HG02970 (cell line): ENCODE data around the gene TMEM240.
"Not testable (repeated sequence)": the region's sequence is repeated elsewhere in the genome, so short reads cannot be mapped to it uniquely, and the experiment has no call there.

Source experiments
- ATAC-seq: cut with Tn5 transposase; IDR thresholded peaks from one replicate; pipeline ENCODE4 v1.9.1; 2021; ENCODE audit warnings: mild to moderate bottlenecking, moderate library complexity, moderate number of reproducible peaks; ENCODE audit not compliant: unreplicated experiment, low FRiP score

Gene TMEM240

DNA sequence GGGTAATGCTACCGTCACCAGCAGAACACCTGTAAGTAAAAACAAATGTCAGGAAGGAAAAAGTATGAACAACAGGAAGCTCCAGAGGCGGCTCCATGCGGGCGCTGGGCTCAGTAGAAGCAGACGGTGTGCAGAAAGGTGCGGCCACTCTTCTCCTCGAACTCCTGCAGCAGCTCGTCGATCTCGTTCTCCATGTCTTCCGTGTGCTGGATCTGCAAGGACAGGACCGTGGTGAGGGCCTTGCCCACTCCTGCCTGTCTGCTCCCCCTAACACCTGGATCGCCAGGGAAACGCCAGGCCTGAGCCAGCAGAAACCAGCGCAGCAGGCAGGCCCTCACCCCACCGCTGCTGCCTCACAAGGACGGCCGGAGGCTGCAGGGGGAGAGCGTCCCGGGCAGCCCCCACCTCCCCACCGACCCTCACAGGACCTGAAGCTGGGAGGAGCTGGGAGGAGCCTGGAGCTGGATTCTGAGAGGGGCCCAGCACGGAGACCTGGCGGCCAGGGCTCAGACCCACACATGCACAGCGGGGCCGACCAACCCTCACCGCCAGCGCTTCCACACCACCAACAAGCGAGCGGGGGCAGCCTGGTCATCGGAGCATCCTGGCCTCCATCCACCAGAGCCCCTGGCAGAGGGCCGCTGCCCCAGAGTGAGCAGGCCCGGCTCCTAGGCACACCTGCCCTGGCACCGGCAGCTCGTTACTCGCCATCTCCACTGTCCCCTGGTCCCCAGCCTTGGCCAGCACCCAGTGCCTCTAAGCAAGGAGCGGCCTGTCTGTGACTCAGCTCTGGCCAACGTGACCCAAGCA is 1.7 kb upstream of the TMEM240 start:
- no peak for ATAC-seq

DNA sequence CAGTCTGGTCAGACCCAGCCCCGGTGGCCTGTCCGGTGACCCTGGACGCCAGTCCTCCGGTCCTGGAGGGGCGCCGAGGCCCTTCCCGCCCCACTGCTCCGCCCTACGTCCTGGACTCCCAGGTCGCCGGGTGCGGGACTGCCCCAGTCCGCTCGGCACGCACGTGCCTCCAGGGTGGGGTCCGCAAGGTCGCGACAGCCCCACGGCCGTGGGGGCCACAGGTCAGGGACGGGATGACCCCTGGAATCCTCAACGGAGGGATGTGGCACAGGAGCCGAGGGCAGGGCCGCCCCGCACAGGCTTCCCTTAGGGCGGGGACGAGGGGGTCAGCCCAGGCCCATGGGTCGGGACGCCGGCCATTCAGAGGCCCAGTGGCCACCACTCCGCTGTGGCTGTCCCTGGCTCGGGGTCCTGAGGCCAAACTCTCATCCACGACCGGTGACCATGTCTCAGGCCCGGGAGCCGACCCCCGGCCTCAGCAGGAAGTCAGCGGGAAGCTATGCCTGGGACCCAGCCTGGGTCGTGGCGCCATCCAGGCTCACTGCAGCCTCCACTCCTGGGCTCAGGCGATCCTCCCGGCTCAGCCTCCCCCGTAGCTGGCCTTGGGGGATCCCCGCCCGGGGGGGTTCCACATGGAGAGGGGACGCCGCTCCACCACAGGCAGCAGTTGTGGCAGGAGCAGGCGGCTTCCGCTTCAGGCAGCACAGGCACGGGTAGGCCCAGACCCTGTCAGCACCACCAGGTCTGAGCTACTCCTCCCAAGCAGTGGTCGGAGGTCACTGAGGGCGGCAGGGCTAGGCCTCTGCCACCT is 599 bp upstream of the TMEM240 start:
- ATAC-seq: no peak

DNA sequence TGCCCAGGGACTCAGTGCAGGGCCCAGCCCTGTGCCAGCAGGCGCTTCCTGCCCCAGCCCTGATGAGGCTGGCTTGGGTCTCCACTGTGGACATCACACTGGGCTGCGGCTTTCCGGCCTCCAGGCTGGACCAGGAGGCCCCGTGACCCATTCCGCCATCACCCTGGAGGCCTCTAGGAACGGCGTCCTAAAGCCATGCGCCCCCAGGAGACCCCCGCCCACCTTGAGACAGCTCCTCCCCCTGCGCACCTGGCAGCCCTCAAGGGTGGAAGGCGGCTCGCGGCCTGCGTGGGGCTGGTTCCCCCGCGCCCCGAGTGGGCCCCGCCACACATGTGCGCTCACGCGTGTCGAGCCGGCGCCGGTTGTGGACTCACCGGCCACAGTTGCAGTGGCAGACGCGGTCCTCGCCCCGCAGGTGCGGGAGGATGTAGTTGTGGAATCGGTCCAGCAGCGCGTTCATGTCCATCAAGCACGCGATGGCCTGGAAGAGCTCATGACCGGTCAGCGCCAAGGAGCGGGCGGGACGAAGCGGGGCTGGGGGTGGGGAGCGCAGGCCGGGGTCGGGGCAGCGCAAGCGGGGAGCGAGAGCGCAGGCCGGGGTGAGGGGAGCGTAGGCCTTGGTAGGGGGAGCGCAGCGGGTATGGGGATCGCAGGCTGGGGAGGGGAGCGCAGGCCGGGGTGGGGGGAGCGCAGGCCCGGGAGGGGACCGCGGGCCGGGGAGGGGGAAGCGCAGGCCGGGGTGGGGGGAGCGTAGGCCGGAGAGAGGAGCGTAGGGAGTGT is 924 bp downstream of the TMEM240 start:
- ATAC-seq: no peak

DNA sequence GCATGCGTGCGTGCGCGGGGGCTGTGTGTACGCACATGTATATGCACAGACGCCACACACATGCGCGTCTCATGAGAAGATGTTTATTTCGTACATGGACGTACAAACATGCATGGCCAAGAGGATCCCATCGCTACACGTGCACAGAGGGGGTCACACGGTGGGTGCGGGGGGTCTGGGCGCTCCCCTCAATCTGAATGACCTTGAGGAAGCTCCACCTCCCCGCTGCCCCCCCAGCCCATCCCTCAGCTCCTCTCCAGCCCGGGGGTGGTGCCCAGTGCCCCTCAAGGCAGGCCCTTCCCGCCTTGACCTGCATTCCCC is 1.5 kb downstream of the TMEM240 start:
- no peak for ATAC-seq

DNA sequence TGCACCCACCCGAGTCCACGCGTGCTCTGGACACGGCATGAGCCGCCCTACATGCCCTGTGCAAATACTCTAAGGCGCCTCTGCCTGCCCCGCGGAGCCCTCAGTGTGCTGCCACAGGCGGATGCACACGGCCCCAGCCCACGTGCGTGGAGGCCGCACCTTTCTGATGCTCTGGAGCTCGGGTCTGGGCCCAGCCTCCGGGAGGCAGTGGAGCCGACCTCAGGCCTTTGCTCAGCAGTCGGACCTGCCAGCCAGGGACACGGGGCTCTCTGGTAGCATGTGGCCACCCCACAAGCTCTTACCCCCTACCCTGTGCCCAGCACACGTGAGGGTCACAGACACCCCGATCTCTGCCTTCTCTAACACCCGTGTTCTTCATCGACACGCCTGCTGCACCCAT is 2.1 kb downstream of the TMEM240 start:
- no peak for ATAC-seq

DNA sequence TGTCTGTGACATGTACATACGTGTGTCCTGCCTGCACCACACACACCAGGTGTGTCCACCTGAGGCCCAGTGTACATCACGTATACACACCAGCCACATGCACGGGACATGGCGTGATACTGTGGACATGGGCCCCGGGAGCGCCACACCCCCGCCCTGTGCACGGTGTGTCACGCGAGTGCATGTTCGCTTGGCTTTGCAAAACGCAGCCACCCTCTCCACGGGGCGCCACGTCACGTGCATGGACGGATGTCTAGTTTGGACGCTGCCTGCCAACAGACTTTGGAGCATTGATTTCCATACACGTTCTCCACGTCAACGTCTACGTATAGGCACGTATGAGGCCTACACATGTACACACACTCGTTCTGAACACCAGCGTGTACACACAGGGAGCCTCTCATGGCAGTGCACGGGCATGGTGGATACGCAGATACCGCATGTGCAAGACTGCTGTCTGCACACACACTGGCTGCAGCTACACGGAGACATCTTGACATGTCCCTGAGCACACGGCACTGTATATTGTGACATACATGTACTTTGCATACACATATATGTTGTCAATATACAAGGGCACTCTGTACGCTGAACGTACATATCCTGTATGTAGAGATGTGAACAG is 2.7 kb downstream of the TMEM240 start:
- ATAC-seq: no peak

DNA sequence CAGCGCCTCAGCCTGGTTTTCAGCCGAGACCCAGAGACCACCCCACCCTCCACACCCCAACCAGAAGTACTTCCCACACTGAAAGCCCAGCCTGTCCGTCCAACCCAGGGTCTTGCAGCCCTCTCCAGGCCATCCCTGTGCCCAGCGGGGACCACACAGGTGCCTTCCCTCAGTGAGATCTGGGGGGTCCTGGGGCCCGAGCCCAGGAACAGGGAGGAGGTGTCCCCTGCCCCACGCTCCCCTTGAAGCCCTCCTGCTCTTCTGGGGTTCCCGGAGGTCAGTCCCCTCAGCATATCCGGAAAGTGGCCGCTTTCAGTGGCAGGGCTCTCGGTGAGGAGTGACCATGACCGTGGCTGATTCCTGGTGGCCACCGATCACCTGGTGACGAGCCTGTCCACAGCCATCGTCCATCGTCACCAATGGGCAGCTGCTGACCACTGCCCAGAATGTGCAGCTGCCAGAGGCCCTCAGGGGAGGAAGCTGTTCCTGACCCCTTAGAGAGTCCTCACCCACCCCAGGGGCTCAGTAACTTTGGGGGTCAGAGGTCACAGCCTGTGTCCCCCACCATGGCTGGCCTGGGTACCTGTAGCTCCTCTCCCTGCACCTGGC is 3.4 kb downstream of the TMEM240 start:
- ATAC-seq: no peak

DNA sequence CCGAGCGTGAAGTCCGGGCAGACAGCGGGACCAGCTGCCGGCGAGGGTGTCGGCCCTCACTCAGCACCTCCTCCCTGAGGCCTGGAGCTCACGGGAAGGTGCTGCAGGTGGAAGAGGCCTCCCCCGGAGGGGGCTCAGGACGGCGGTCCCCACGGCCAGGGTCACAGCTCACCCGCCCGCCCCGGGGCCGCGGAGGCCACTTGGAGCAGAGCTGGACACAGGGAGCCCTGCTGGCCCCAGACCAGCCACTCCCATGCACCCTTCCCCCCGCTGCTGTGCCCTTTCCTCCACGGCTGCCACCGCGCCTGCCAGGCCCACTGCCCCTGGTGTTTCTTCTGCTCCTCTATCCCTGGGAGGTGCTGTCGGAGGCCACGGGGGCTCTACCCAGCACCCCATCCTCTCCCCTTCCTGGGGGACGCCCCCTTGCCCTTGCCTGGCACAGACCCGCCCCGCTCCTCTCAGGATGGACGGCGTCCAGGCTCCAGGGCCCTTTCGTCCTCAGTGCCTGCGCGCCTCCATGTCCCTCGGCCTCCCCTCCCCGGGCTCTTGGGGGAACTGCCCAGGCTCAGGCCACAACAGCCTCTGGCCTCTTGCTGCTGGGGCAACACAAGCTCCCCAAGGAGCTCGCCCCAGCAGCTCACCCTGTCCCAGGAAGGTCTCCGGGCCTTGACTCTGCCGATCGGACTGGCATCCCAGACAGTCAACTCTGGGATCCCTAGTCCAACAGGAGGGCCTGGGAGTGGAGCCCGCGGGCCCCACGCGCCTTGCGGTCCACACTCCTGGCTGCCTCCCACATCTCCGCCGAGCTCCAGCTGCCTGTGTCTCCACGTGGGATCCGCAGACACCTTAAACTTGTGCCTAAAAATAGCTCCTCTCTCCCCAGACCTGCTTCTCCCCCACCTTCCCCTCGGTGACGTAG is 4.1 kb downstream of the TMEM240 start:
- ATAC-seq: no peak

DNA sequence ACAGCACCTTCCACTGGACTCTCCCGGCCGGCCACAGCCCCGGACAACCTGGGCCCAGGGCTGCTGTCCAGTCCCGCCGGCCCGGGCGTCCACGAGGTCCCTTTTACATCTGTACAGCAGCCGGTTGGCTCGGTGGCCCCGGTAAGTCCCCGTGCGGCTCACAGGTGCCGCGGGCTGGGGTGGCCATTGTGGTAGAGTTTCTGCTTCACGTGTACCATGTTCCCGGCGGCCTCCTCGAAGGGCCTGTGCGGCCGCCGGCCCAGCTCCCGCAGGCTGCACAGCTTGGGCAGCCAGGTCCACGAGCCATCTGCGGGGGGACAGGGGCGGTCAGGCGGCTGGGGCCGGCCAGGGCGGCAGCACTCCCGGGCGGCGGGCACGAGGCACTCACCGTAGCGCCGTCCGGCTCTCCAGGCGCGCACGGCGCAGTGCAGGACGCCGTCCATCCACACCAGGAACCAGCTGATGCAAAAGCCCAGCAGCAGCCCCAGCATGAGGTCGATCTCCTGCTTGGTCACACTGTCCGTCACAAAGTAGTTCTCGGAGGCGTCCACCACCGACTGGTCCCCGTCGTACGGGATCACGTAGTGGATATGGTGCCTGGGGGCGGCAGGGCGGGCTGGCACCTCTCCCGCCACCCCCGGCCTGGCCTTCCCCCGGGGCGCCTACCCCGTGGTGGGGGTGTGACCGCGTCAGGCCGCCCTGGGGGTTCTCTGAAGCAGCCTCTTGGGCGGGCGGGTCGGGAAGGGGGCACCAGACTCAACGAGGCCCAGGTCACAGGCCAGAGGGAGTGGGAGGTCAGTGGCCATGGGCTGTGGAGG is 5.0 kb downstream of the TMEM240 start:
- no peak for ATAC-seq

DNA sequence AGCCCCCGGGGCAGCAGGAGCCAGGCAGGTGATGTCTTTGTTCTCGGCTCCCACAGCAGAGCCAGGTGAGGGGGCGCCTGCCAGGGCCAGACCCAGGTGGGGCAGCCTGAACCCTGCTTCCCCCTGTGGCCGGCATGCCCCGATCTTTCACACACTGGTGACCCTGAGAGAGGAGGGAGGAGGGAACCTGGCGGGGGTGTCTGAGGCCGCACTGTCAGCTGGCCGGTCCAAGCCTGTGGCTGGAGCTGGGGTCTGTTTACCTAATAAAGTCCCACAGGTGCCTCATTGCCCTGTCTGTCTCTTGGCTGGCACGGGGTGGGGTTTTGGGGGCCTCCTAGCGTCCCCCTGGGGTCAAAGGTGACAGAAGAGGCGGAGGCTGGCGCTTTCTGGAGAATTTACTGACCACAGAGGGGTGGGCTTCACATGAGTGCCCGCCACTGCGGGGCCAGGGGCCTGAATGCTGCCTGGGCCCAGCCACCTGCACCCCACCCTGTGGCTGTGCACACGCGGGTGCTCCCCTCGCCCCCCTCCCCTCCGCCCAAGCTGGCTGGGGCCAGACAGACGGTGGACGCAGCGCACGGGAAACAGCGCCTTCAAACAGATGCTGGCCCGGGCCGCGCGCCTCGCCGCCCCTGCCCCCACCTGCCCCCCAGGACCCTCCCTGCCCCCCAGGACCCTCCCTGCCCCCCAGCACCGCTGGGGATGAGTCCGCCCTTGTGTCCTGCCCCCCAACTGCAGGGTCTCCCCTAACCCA is 5.8 kb downstream of the TMEM240 start:
- ATAC-seq: no peak

DNA sequence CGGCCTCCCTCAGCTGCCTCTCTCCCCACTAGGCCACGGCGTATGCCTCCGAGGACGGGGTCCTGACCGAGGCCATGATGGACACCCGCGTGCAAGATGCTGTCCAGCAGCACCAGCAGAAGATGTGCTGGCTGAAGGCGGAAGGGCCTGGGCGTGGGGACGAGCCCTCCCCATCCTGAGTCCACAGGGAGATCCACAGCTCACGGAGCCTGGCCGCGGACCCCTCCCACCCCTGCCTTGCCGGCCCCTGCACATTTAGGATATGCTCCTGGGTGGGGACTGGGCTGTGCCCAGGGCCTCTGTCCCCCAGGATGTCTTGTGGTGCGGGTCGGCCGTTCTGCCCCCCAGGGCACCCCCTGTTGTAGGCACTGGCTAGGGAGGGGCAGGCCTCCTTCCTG is 6.5 kb downstream of the TMEM240 start:
- ATAC-seq: not testable (repeated sequence)

DNA sequence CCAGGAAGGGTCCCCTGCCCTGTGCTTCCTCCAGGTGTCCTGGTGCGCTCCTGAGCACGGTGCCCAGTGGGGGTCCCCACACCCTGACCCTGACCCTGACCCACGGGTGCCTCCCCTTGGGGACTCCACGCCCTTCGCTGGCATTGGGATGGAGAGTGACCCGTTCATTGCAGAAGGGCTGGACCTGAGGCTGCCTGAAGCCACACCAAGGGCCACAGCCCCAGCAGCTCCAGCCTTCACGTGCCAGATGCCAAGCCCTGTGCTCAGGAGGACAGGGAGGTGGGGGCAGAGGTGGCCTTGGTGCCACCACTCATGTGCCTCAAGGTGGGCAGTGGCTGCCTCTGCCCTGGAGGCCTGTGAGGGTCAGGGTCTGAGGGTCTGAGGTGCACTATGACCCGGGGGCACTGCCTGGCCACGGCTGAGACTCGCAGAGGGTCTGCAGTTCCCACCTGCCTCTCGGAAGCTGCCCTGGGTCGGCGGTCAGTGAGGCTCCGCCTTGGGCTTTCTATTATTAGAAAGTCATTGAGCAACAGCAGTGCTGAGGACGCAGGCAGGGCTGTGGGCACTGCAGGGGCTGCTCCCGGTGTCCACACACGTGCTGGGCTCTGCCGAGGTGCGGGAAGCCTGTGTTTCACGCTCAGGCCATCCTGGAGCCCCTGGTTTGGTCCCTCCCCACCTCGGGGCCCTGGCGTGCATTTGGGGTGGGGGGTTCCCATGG is 7.1 kb downstream of the TMEM240 start:
- ATAC-seq: not testable (repeated sequence)

DNA sequence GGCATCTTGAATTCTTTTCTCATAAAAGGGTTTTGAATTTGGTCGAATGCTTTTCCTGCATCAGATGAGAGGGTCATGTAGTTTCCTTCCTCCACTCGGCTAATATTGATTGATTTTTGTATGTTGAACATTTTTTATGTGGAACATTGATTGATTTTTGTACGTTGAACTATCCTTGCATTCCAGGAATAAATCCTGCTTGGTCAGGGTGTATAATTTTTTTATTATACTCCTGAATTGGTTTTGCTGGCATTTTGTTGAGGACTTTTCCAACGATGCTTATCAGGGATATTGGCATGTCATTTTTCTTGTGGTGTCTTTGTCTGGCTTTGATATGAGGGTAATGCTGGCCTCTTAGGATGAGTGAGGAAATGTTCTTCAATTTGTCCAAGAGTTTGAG is 8.5 kb downstream of the TMEM240 start:
- no peak for ATAC-seq

DNA sequence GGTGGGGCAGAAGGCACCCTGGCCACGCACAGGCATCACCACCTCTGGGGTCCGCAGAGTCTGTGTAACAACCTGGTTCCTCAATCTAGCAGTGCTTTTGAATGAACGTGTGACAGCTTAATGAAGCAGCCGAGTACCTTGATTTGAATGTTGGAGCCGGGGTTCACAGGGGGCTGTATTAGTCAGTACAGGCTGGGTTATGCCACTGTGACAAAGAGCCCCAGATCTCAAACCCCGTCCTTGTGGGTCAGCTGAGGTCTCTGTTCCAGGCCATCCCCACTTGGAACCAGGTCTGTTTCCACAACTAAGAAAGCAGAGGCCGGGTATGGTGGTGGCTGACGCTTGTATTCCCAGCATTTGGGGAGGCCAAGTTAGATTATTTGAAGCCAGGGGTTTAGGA is 10.5 kb downstream of the TMEM240 start:
- no peak for ATAC-seq

DNA sequence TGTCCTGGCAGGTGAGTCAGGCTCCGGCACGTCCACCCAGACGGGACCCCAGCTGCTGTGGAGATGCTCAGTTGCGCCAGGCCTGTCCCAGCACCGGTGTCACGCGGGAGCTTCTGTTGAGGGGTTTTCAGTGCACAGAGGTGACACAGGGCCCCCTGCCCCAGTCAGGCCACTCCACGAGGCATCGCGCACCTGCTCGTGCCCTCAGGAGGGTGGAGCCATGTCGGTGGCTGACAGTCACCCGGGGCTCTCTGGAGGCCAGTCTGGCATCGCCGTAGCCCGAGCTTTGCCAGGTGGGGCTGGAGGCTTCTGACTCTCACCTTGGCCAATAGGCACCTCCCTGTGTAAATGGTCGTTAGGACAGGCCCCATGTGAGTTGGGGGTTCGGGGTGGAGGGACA is 11.1 kb downstream of the TMEM240 start:
- no peak for ATAC-seq

DNA sequence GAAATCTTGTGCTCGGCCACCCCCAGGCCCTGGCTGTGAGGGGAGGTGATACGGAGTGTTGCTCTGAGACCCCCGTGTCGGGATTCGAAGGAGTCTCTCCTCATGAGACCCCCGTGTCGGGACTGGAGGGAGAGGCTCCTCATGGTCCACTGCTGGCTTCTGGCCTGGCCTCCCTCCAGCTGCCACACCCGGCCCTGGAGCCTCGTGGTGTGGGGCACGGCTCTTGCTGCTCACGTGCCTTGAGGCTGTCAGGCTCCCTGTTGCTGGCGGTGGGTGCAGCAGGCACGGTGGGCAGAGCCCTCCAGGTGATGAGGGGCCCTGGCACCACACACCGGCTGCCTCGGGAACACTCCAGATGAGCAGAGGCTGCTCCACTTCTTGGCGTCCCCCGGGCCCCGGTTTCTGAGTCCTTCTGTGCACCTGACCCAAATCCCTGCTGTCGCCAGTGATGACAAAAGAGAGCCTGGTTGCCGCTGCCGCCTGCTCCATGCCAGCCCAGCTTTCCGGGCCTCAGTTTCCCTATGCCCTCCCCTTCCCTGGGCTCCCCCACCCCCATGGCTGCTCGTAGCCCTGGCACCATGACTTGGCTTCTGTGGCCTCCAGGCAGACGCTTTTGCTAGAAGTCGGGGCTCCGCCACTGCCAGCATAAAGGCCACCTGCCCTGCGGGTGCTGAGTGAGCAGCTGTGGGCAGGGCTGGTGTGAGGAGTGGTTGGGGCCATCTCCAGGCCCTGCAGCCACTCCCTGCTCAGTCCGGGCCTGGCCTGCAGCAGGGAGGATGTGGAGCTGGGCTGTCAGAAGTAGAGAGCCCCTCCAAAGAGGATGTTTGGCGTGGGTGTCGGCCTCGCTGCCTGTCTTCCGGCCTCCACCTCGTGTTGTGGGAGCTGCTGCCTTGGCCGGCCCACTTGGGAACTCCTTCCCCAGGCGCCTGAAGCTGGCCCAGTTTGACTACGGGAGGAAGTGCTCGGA is 11.8 kb downstream of the TMEM240 start:
- ATAC-seq: no peak
